VCaP (cell line): ENCODE measurements around the gene SEMA3A.

Experiments
- H3K27ac ChIP-seq: fragments of 450-650 bp; 2 replicates; pipeline ENCODE4 v1.5.1; 2017
- TF ChIP-seq, protein P1 (sequence below): fragments of 450-650 bp; conservative IDR thresholded peaks from 2 replicates; pipeline ENCODE4 v1.5.1; 2017; ENCODE audit warnings: mild to moderate bottlenecking, moderate library complexity

Gene SEMA3A

DNA sequence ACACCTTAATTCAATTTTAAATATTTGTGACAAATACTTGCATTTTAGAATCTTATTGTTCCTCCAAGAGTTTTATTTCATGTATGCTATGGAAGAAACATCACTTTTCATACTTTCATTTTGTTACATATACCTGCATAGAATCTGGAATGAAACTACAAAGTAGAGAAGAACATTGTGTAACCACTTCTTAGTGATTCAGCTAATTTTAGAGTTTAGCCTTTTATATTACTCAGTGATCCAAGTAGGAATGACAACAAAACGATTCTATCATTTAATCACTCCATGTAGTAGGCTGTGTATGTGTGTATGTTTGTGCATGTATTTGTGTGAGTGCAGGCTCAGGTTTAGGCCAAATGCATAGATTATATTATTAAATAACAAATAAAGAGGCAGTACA, 14.4 kb upstream of the SEMA3A start:
- TF ChIP-seq, protein P1, sequence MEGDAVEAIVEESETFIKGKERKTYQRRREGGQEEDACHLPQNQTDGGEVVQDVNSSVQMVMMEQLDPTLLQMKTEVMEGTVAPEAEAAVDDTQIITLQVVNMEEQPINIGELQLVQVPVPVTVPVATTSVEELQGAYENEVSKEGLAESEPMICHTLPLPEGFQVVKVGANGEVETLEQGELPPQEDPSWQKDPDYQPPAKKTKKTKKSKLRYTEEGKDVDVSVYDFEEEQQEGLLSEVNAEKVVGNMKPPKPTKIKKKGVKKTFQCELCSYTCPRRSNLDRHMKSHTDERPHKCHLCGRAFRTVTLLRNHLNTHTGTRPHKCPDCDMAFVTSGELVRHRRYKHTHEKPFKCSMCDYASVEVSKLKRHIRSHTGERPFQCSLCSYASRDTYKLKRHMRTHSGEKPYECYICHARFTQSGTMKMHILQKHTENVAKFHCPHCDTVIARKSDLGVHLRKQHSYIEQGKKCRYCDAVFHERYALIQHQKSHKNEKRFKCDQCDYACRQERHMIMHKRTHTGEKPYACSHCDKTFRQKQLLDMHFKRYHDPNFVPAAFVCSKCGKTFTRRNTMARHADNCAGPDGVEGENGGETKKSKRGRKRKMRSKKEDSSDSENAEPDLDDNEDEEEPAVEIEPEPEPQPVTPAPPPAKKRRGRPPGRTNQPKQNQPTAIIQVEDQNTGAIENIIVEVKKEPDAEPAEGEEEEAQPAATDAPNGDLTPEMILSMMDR = no peak
- H3K27ac ChIP-seq = no peak overlapping the region

DNA sequence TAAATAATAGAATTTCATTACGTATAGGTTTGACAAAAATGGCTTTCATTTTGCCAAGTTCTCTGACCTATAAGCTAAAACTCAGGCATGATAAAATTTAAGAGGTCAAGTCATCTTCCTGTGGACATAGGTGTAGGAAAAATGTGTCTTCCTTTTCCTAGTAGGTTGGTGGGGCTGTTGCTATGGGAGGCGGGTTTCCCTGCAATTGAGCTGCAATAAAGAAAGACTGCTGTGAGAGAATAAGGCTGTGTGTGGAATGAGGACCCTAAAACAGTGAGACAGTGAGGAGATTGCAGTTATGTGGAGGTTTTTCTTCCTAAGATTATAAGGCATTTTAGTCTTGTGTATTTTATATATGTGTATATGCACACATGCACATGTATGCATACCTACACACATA, 13.0 kb upstream of the SEMA3A start:
- TF ChIP-seq, protein P1 = no peak
- H3K27ac ChIP-seq = no peak overlapping the region

DNA sequence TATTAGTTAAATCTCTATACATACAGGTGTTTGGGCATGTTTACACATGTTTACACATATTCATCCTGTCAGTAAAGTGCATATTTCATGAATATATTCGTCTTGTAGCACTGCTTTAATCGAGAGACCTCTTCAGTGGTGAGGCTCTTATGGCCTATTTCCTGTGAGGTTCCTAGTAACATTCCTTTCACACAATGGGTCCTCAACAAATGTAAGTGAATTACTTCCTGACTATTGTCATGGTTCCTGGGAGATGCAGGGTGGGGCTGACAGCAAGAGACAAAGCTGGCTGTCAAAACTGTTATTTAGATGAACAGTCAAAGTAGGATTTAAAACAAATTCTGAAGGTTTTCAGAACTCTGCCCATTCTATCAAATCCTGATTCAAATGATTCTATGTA, 12.4 kb upstream of the SEMA3A start:
- TF ChIP-seq, protein P1 = no peak
- H3K27ac ChIP-seq = no peak overlapping the region

DNA sequence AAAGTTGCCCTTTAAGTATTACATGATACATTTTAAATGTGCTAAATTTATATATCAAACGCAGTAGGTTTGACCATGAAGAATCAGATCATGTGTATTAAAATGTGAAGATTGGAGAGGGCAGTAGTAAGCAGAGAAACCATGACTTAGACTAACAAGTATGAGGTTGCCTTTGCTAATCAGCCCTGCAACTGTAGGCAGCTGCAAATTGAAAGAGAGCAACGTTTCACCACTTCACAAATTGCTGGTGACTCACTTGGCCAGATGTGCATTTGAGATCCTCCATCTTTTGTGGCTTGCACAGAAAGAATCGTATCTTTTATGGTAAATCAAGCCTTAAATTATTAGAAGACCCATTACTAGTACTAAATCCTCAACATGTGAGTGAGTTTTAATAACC, 10.1 kb upstream of the SEMA3A start:
- no peak overlapping the region for H3K27ac ChIP-seq
- TF ChIP-seq, protein P1 = no peak

DNA sequence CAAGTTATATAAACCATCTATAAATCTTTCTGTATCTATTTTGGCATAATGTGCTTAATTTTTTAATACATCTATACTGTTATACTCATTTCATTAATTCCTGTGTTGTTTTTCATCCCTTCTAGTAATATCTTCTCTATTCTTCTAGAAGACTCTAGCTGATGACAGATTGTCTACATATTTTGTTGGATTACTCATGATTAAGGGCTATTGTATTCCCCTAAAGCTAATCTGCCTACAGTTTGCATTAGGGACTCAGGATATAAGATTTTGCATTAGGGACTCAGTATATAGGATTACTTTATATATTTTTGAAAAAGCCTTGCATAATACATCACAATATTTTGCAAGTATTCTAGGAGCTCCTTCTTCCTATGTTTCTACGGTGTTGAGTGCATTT, 8.3 kb upstream of the SEMA3A start:
- TF ChIP-seq, protein P1 = no peak
- no peak overlapping the region for H3K27ac ChIP-seq

DNA sequence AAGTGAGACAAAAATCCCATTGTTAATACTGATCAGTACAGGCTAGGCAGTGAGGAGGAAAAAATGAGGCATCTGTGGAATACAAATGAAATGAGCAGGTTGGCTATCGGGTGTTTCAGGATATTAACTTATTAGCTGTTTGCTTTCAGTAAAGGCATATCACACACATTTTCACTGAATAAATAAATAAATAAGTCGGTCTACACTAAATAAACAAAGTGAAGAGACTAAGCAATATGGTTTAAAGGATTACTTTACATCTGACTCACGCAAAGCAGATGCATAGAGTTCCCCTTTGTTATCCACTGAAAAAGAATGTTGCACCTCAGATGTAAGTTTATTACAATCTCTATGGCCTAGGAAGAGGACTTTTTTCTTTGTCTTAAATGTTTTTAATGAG, 6.3 kb upstream of the SEMA3A start:
- H3K27ac ChIP-seq = no peak overlapping the region
- TF ChIP-seq, protein P1 = no peak

DNA sequence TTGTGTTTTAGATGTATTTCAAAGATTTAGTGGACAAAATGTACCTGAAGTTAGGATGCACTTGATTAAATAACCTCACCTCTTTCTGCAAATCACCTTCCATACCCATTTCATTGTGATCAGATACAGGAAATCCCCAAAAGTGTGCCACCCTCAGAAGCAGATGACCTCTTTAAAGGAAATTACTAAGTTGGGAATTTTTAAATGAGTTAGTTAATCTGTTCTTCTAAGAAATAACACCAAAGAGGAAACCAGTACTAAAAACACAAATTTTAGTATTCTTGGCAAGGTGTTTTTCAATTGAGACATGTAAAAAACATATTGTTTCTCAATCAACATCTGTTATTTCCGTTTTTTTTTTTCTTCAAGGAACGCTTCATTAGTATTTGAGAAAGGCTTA, 4.6 kb upstream of the SEMA3A start:
- H3K27ac ChIP-seq = no peak overlapping the region
- TF ChIP-seq, protein P1 = no peak

DNA sequence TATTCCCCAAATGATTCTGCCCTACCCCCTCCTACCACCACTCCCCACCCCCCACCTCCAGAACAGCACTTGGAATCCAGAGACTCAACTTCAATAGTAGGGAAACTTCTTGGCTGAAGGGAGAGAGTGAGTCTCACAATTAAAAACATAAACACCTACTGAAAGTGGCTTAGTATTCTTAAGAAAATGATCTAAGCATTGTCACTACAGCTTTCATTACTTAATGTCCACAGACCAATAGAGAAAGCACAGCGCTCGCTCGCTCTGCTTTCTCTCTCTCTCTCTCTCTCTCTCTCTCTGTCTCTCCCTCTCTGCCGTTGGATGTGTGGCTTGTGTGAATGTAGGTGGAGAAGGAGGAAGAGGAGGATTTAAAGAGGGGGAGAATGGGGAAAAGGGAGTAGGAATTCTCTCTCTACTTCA, 1.5 kb upstream of the SEMA3A start:
- TF ChIP-seq, protein P1 = no peak
- H3K27ac ChIP-seq = no peak overlapping the region
